Stimulated activated CD4-positive, alpha-beta T cell treated with anti-CD3 and anti-CD28 coated beads, TNF-alpha, amount 100 ng/mL, for 4 hours (primary cell): ENCODE results near the gene C7orf25.

ENCODE experiments used
- DNase-seq, 3 experiments: peaks; one replicate each; pipeline ENCODE4 v3.0.0-alpha.2; 2020; ENCODE audit warnings: low read depth in 3 of 3

Gene C7orf25

DNA sequence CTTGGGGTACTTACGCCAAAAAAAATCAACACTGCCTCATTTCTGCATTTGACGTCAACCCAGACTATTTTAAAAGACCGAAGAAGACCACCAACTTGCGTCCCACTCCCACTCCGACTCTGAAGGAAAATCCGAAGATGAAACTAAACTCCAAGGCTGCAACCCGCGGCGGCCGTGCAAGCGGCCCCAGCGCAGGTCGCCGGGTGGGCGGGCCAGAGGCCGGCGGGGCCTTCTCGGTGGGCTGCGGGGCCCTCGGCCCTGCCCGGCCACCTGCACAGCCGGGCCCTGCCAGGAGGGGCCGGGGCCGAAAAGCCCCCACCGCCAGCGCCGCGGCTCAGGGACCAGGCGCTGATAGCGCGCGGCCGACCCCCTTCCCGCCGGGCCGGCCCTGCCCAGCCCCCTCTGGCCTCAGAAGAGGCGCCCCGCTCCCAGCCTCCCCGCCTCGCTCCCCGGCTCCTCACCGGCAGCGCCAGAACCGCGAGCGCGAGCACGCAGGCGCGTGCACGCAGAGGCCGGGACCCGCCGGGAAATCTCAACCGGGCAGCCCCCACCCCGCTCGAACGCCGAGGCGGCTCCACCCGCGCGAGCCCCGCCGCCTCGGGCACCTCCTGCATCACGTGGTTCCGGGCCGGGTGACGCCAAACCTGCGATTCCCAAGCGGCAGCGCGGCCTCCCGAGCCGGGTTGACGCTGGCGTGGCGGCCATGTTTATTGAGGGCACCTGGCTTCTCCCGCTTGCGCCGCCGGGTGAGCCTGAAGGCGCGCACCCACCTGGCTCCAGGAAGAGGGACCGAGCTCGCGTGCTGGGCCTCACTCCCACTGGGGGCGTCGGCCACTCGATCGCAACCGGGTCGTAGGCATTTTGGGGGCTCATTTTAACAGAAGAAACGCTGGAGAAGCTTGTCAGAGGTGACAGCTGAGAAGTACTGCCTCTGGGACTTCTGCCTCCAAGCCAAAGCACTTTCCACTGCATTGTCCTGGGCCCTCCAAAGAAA lies at the start of gene C7orf25:
Gene C7orf25 (minus strand): TSS at position 617 of the 994 bp plus-strand sequence. CDS start 1,170 bp downstream, outside the sequence.
- peak; percentile 91 to 95 (median 92) for DNase-seq

DNA sequence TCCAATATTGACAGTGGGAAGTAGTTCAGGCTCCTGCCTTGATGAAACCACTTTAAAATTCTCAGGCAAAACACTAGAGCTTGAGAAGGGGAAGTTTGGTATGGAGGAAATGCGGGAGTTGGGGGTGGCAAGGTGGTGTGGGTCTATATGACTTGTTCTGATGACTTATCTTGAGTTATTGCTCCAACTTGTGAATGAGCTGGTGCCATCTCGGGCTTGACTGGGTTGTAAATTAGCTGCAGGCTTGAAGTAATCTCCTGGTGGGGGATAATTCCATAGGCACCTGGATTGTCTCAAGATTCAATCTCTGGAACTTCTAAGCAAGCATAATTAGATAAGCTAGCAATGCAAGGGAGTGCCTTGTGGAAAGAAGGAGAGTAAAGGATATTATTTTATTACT lies 49.3 kb upstream of the C7orf25 start:
- no peak for DNase-seq

- DNase-seq, result no peak
Measured at GRCh38 chr7:42960762-42961161, 48.9 kb upstream of the C7orf25 start.

DNA sequence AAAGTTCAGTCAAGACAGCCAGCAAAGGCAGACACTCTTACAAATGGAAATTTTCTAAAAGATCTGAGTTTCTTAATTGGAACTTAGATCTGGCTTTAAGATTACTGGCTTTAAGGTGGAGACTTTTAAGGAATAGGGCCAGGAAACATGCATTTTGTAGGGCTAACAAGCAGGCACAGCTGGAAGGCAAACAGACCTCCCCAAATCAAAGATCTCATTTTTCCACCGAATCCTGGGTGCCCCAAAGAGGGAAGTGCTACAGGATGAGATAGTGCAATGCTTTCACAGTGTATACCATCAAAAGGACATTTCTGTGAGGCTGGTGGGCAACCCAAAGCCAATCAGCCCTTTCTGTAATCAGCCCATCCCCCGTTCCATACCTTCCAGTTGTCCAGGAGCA lies 47.7 kb upstream of the C7orf25 start:
- DNase-seq, result no peak

DNA sequence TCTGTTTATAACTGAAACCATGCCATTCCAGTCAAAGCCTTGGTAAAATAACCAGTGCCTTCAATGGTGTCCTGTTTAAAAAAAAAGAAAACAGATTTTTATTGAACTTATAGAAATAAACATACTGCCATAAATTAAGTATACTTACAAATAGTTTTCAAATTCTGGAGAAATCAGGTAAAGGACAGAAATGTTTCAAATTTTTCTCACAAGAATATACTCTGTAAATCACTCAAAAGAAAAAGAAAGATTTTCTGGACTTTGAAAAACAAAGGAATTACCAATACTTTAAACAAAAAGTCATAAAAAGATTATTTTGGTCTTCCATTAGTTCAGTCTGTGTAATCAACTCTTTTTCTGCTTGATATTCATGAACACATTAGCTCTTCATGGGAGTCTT lies 44.2 kb upstream of the C7orf25 start:
- DNase-seq, result no peak

DNA sequence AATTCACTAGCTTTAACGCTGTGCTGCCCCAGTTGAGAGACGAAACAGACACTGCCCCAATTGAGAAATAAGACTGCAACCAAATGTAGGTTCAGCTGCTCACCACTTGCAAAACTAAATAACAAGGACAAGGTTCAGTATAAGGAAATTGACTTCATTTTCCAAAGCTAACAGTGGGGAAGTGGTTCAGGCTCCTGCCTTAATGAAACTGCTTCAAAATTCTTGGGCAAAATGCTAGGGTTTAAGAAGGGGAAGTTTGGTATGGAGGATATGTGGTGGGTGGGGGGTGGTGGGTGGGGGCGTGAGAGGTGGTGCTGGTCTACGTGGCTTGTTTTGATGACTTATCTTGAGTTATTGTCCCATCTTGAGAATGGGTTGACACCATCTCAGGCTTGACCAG lies 42.1 kb upstream of the C7orf25 start:
- DNase-seq, result no peak

- DNase-seq, result no peak
Measured at GRCh38 chr7:42952328-42952727, 40.5 kb upstream of the C7orf25 start.

DNA sequence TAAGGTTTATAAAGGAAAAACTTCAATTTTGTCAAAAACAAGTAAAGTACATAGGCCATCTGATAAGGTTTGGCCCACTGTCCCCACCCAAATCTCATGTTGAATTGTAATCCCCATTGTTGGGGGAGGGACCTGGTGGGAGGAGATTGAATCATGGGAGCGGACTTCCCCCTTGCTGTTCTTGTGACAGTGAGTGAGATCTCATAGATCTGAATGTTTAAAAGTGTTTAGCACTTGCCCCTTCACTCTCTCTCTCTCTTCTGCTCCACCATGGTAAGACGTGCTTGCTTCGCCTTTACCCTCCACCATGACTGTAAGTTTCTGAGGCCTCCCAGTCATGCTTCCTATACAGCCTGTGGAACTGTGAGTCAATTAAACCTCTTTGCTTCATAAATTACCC lies 38.5 kb upstream of the C7orf25 start:
- DNase-seq, result no peak

DNA sequence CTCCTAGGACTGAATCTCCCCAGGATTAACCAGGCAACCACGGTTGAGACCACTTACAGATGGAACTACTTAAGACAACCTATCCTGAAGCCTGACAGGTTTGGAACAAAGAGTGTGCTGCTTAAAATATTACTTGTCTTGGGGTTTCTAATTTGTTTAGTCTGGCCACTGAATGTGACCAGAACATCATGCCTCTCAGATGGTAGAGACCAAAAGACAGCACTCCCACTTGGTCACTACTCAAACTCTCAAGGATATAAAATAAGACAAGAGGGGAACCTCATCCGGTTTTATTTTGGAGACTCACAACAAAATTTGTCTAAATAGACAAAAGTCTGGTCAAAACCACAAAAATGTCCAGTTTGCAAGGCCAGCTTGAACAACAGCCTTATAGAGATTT lies 35.7 kb upstream of the C7orf25 start:
- DNase-seq, result no peak

GRCh38 chr7:42946627-42946950 lies 34.7 kb upstream of the C7orf25 start:
- DNase-seq, result no peak

DNA sequence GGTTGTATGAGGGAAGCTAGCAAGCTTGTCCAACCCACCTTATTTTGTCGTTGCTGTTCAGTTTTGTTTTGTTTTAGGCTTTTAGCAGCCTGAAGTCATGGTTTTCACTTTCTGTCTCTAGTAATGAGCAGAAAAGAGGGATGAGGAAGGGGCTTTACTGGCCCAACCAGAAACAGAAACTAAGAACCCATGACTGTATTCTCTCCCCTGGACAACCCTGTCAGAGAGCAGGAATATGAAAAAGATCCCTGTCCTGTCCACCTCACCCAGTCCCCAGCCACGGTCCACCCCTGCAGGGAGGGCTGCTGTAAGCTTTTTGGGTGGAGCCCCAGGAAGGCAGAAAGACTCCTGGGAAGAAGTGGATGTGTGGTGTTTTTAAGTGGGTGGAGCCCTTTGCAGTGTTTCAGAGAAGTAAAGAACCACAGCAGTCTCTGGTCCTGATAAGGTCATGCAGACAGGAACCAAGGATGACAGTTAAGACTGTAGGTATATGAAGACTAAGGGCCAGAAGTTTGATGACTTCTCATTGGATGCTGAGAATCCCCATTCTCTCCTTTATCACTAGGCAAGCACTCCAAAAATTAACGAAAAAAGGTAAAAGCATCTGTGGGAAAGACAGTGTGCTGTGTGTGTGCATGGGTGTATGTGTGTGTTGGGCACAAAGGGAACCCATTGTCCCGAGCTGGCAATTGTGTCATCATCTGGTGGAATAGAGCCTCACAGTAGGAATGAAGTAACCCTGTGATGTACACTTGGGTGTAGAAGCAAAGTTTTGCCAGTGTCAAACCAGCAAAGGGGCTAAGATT lies 34.2 kb upstream of the C7orf25 start:
- no peak for DNase-seq

GRCh38 chr7:42940985-42941847 lies 29.3 kb upstream of the C7orf25 start:
- peak; percentile 46 to 52 (median 49) for DNase-seq

- DNase-seq, result no peak
Measured at GRCh38 chr7:42939457-42940240, 27.8 kb upstream of the C7orf25 start.

GRCh38 chr7:42935861-42936260 lies 24.0 kb upstream of the C7orf25 start:
- no peak for DNase-seq

DNA sequence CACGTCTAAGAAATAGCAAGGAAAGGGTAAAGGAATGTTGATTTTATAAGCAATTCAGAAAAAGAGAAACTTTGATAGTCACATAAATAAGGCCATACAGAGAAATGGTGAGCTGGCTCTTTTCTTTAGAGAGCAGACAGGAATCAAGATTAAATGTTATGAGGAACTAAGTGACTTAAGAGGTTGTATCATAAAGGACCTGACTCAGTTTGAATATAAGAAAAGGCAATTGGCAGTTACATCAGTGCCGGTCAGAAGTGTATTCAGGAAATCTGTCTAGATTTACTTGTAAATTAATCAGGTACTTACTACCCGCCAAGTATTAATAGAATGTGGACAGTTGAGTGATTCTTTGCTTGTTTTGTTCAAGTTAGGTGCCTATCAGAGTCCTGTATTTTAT lies 22.4 kb upstream of the C7orf25 start:
- DNase-seq, result no peak

GRCh38 chr7:42932811-42933591 lies 21.1 kb upstream of the C7orf25 start:
- DNase-seq, result no peak

- DNase-seq, result peak; percentile 77 to 93 (median 89)
Measured at GRCh38 chr7:42931834-42932651, 20.2 kb upstream of the C7orf25 start, which contains the start of the genes MRPL32 and PSMA2. MRPL32 (plus strand) TSS chr7:42932376; CDS start chr7:42932387, 11 bp downstream. PSMA2 (minus strand) TSS chr7:42932174; CDS start chr7:42932158, 16 bp downstream.

DNA sequence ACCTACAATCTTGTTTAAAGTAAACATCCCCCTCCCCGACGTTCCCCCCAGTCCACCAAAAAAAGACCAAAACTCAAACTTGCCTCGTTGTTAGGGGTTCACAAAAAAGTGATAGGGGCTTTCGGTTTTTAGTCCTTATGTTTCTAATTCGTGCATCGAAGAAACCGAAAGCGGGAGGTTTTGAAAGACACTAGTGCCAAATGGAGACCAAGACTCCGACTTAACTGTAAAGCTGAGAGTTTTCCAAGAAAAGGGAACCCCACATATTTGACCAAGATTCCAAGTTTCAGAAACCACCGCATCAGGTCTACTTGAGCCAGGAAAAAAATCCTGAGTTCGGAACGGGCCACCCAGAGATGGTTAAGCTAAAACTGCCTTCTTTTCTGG lies 19.6 kb upstream of the C7orf25 start:
- DNase-seq, result no peak

DNA sequence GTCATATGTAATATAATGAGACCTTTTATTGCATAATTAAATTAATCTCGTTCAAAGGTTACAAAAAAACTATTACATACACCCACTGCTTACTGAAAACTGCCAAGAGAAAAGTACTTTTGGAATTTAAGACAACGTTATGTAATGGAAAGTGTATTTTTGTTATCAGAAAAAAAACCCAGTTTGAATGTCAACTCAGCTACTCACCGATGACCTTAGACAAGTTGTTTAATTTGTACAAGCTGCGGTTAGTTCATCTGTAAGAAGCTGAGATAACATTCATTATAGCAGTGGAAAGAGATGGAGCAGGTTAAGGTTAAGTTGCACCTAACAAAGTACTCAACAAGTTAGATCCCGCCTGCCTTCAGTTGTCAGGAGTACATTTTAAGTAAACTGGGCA lies 19.0 kb upstream of the C7orf25 start:
- DNase-seq, result no peak
